ENCODE measurements around the gene CFAP46.

The CFAP46 gene

GRCh38 chr10:132789659-132790148, 152.7 kb downstream of the CFAP46 start:
- H3F3A ChIP-seq (ENCODE audit: insufficient read depth) = no peaks in the 10 kb centered on the region
- no peak overlapping the region for H3K4me3 ChIP-seq (ENCODE audit: insufficient read depth, low read length, poor library complexity, severe bottlenecking)
- H3K9me3 ChIP-seq (ENCODE audit: insufficient read depth, low read length) = no peaks in the 10 kb centered on the region
- no peaks in the 10 kb centered on the region for H4K20me1 ChIP-seq (ENCODE audit: low read depth, low read length)
- no peaks in the 10 kb centered on the region for H3K36me3 ChIP-seq (ENCODE audit: low read length)
- H3K27ac ChIP-seq (ENCODE audit: low read depth, low read length) = no peak overlapping the region
- no peak overlapping the region for H3K9ac ChIP-seq (ENCODE audit: low read length)
- H3K79me2 ChIP-seq (ENCODE audit: insufficient read depth, low read length) = no peaks in the 10 kb centered on the region
- H3K9me2 ChIP-seq (replicated peaks; ENCODE audit: insufficient read depth, low read length) = no peaks in the 10 kb centered on the region
- no peak overlapping the region for H2AFZ ChIP-seq (ENCODE audit: low read depth, low read length, severe bottlenecking)
- TF ChIP-seq, protein P1, sequence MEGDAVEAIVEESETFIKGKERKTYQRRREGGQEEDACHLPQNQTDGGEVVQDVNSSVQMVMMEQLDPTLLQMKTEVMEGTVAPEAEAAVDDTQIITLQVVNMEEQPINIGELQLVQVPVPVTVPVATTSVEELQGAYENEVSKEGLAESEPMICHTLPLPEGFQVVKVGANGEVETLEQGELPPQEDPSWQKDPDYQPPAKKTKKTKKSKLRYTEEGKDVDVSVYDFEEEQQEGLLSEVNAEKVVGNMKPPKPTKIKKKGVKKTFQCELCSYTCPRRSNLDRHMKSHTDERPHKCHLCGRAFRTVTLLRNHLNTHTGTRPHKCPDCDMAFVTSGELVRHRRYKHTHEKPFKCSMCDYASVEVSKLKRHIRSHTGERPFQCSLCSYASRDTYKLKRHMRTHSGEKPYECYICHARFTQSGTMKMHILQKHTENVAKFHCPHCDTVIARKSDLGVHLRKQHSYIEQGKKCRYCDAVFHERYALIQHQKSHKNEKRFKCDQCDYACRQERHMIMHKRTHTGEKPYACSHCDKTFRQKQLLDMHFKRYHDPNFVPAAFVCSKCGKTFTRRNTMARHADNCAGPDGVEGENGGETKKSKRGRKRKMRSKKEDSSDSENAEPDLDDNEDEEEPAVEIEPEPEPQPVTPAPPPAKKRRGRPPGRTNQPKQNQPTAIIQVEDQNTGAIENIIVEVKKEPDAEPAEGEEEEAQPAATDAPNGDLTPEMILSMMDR (IDR thresholded peaks at IDR 0.05; ENCODE audit: insufficient read depth, low read length, poor library complexity, severe bottlenecking) = no peak
- no peak for TF ChIP-seq EZH2phosphoT487 (conservative IDR thresholded peaks at IDR 0.05; ENCODE audit: low read length)
- no peaks in the 10 kb centered on the region for H3K27me3 ChIP-seq (ENCODE audit: low read length)
- H3K4me2 ChIP-seq (ENCODE audit: low read depth, low read length, poor library complexity, severe bottlenecking) = no peak overlapping the region

DNA sequence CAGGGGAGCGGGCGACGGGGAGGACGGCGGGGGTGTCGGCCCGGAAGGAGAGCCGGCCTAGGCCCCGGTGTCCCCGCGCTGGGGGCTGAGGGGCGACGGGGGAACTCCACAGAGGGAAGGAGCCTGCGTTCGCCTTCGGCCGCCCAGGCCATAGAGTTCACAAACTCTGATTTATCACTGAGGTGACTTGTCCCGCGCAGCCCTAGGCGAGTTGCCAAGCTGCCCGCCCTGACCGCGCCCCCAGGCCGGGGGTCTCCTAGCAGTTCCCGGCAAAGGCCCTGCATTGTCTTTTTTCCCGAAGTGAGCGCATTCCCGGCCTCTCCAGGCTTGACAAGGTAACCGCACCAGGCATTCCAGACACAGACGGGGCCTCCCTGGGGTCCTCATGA, 153.5 kb downstream of the CFAP46 start:
- no peaks in the 10 kb centered on the region for H3K9me3 ChIP-seq (ENCODE audit: insufficient read depth, low read length)
- H3K9ac ChIP-seq (ENCODE audit: low read length) = no peak overlapping the region
- no peak overlapping the region for H3K4me3 ChIP-seq (ENCODE audit: insufficient read depth, low read length, poor library complexity, severe bottlenecking)
- no peak overlapping the region for H3K4me2 ChIP-seq (ENCODE audit: low read depth, low read length, poor library complexity, severe bottlenecking)
- no peaks in the 10 kb centered on the region for H4K20me1 ChIP-seq (ENCODE audit: low read depth, low read length)
- H3F3A ChIP-seq (ENCODE audit: insufficient read depth) = no peaks in the 10 kb centered on the region
- H3K9me2 ChIP-seq (replicated peaks; ENCODE audit: insufficient read depth, low read length) = no peaks in the 10 kb centered on the region
- H3K36me3 ChIP-seq (ENCODE audit: low read length) = no peaks in the 10 kb centered on the region
- H2AFZ ChIP-seq (ENCODE audit: low read depth, low read length, severe bottlenecking) = no peak overlapping the region
- TF ChIP-seq, protein P1 (IDR thresholded peaks at IDR 0.05; ENCODE audit: insufficient read depth, low read length, poor library complexity, severe bottlenecking) = no peak
- no peak for TF ChIP-seq EZH2phosphoT487 (conservative IDR thresholded peaks at IDR 0.05; ENCODE audit: low read length)
- H3K27me3 ChIP-seq (ENCODE audit: low read length) = no peaks in the 10 kb centered on the region
- no peaks in the 10 kb centered on the region for H3K79me2 ChIP-seq (ENCODE audit: insufficient read depth, low read length)
- H3K27ac ChIP-seq (ENCODE audit: low read depth, low read length) = no peak overlapping the region

DNA sequence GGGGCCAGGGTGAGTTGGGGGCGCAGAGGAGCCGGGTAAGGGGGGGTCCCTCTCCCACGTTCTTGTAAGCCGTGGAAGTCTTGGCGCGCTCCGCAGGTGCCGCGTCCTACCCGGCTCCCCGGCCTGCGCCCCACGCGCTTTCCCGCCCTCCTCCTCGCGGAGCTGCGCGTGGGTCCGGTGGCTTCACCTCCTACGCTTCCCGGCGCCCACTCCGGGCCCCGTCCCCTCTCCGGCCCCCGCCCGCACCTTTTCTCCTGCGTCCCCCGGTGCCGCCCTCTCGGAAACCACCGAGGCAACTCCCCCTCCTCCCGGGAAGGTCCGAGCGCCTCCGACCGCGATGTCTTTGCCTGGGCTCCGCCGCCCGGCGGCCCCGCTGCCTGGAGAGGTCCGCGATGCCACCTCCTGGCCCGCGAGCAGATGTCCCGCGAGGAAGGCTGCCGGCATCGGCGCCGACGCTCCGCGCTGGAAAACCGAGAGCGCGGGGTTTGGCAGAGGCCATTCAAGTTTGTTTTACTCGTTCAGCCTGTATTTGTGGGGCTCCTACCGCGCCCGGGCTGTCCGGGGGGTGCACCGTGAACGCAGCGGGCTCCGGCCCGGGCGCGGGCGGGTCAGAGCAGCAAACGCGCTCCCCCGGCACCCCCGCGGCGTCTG, 154.1 kb downstream of the CFAP46 start:
- no peak overlapping the region for H3K4me3 ChIP-seq (ENCODE audit: insufficient read depth, low read length, poor library complexity, severe bottlenecking)
- H3K9ac ChIP-seq (ENCODE audit: low read length) = no peak overlapping the region
- no peak overlapping the region for H2AFZ ChIP-seq (ENCODE audit: low read depth, low read length, severe bottlenecking)

More for the DNA sequence above, 154.1 kb downstream of the CFAP46 start:
- no peaks in the 10 kb centered on the region for H3K9me2 ChIP-seq (replicated peaks; ENCODE audit: insufficient read depth, low read length)
- no peaks in the 10 kb centered on the region for H3K27me3 ChIP-seq (ENCODE audit: low read length)
- H3K27ac ChIP-seq (ENCODE audit: low read depth, low read length) = no peak overlapping the region
- H3F3A ChIP-seq (ENCODE audit: insufficient read depth) = no peaks in the 10 kb centered on the region
- H3K9me3 ChIP-seq (ENCODE audit: insufficient read depth, low read length) = no peaks in the 10 kb centered on the region
- H4K20me1 ChIP-seq (ENCODE audit: low read depth, low read length) = no peaks in the 10 kb centered on the region
- no peaks in the 10 kb centered on the region for H3K36me3 ChIP-seq (ENCODE audit: low read length)
- no peak for TF ChIP-seq EZH2phosphoT487 (conservative IDR thresholded peaks at IDR 0.05; ENCODE audit: low read length)
- TF ChIP-seq, protein P1 (IDR thresholded peaks at IDR 0.05; ENCODE audit: insufficient read depth, low read length, poor library complexity, severe bottlenecking) = no peak
- H3K79me2 ChIP-seq (ENCODE audit: insufficient read depth, low read length) = no peaks in the 10 kb centered on the region
- H3K4me2 ChIP-seq (ENCODE audit: low read depth, low read length, poor library complexity, severe bottlenecking) = no peak overlapping the region

Data from SU-DHL-6 (cell line).